H1 (cell line): ENCODE measurements around the gene TBC1D16. TPM values are rescaled to one million over a fixed set of nuclear protein-coding genes. Genes with fewer than 3 reads are reported as not detected.

Source experiments
- CHD7 ChIP-seq: fragments of 300-600 bp; sonication (generic); IDR thresholded peaks from 2 replicates; pipeline ENCODE4 v1.7.1; 2012; ENCODE audit warnings: low read length, moderate library complexity, mild to moderate bottlenecking, inconsistent platforms; ENCODE audit not compliant: insufficient replicate concordance
- EZH2 ChIP-seq: fragments of 200-600 bp; sonication (generic); IDR thresholded peaks from 2 replicates; pipeline ENCODE4 v1.7.1; 2012; ENCODE audit warnings: low read depth, mild to moderate bottlenecking, moderate library complexity, low read length, inconsistent platforms; ENCODE audit not compliant: severe bottlenecking
- GABPA ChIP-seq: IDR thresholded peaks from 2 replicates; pipeline ENCODE4 v1.6.1; 2011; ENCODE audit warnings: mild to moderate bottlenecking, low read length, moderate library complexity, borderline replicate concordance; ENCODE audit not compliant: insufficient read depth
- HDAC2 ChIP-seq, 2 experiments: fragments of 300-600 bp in 1 of 2; sonication (generic) in 1 of 2; IDR thresholded peaks; 2 replicates each; pipeline ENCODE4 v1.6.1; 2011 to 2012; ENCODE audit warnings: low read depth in 2 of 2, low read length in 2 of 2, mild to moderate bottlenecking in 2 of 2, moderate library complexity in 2 of 2, borderline replicate concordance in 1 of 2, inconsistent platforms in 1 of 2
- JUND ChIP-seq: IDR thresholded peaks from 2 replicates; pipeline ENCODE4 v1.6.1; 2011; ENCODE audit warnings: mild to moderate bottlenecking, improper control_type of control experiment, low read length
- KDM4A ChIP-seq: IDR thresholded peaks from one replicate; pipeline ENCODE4 v1.7.1; 2012; ENCODE audit warnings: low read depth, mild to moderate bottlenecking, moderate library complexity, low read length, inconsistent platforms; ENCODE audit not compliant: severe bottlenecking
- POLR2AphosphoS5 ChIP-seq: IDR thresholded peaks from 2 replicates; pipeline ENCODE4 v1.6.1; 2011; ENCODE audit warnings: low read depth, low read length
- RNF2 ChIP-seq: fragments of 200-900, 300-1000 bp; sonication (generic); IDR thresholded peaks from 2 replicates; pipeline ENCODE4 v1.7.1; 2016; ENCODE audit warnings: borderline replicate concordance, low read depth, mild to moderate bottlenecking, antibody characterized with exemption, low read length; ENCODE audit not compliant: poor library complexity, severe bottlenecking; ENCODE audit errors: missing control alignments
- RXRA ChIP-seq: IDR thresholded peaks from 2 replicates; pipeline ENCODE4 v1.6.1; 2011; ENCODE audit warnings: low read depth, mild to moderate bottlenecking, low read length, moderate library complexity; ENCODE audit not compliant: insufficient read depth
- SP2 ChIP-seq: IDR thresholded peaks from 2 replicates; pipeline ENCODE4 v1.6.1; 2012; ENCODE audit warnings: mild to moderate bottlenecking, low read length, inconsistent platforms
- YY1 ChIP-seq: IDR thresholded peaks from 2 replicates; pipeline ENCODE4 v1.6.1; 2011; ENCODE audit warnings: low read depth, mild to moderate bottlenecking, low read length
- polyA plus RNA-seq, 7 experiments: library from polyadenylated mRNA; depleted of rRNA in 3 of 7; stranded (reverse) in 5 of 7; unstranded in 2 of 7; fragments of >200 nt in 5 of 7; fragments of 200-250 nt in 2 of 7; gene quantifications; 1 replicate in 5 of 7; 2 replicates in 1 of 7; 4 replicates in 1 of 7; pipeline versions ENCODE4 v1.2.1 to v1.2.3, GENCODE V29; 2011 to 2013; ENCODE audit warnings: missing spikeins in 2 of 7, mixed read lengths in 2 of 7
- total RNA-seq: library from RNA; stranded (reverse); fragmentation: NEBNext Ultra II Directional; extraction: Animal tissue kit (Norgen Biotek cat#: 25700); gene quantifications from 2 replicates; pipeline ENCODE4 v1.2.1, GENCODE V29; 2021

Gene TBC1D16
- total and polyA plus RNA-seq, 2 of the 8 experiments (the other 6 are each of a cell fraction or from before 2014, with no cell fraction given) = 21.1 to 109 TPM

GRCh38 chr17:80050706-80051105, 15.0 kb upstream of the TBC1D16 start (continued):
- TF ChIP-seq CHD7 = no peak
- no peak for TF ChIP-seq JUND
- TF ChIP-seq RXRA = no peak
- no peak for TF ChIP-seq HDAC2 (IDR thresholded peaks at IDR 0.05; ENCODE audit: borderline replicate concordance in 1 of 2, low read depth in 2 of 2, low read length in 2 of 2)
- TF ChIP-seq YY1 = no peak
- no peak for TF ChIP-seq KDM4A
- TF ChIP-seq GABPA = no peak
- no peak for TF ChIP-seq SP2
- TF ChIP-seq RNF2 = no peak
- TF ChIP-seq EZH2 = no peak
- no peak for TF ChIP-seq POLR2AphosphoS5
